Large intestine (tissue), 3 donors: Measurements from ENCODE around the gene LYRM9. TPM values are rescaled to one million over a fixed set of nuclear protein-coding genes. Genes with fewer than 3 reads are reported as not detected.
"Not testable (repeated sequence)": the region's sequence is repeated elsewhere in the genome, so short reads cannot be mapped to it uniquely, and the experiment has no call there.

Source experiments
- DNase-seq, 2 donors: peaks; one replicate each; pipeline versions ENCODE4 v3.0.0 to v3.0.0-alpha.2; 2013
- H3K27ac ChIP-seq: one replicate; pipeline ENCODE4 v1.5.1; 2013; ENCODE audit warnings: low read length
- H3K27me3 ChIP-seq: 2 replicates; pipeline ENCODE4 v1.6.1; 2013; ENCODE audit warnings: low read length; ENCODE audit not compliant: control insufficient read depth, insufficient read depth
- H3K36me3 ChIP-seq: 2 replicates; pipeline ENCODE4 v1.6.1; 2013; ENCODE audit warnings: low read length; ENCODE audit not compliant: control insufficient read depth, insufficient read depth
- H3K4me1 ChIP-seq: one replicate; pipeline ENCODE4 v1.6.1; 2013; ENCODE audit warnings: low read length; ENCODE audit not compliant: control insufficient read depth, insufficient read depth
- H3K4me3 ChIP-seq: one replicate; pipeline ENCODE4 v1.5.1; 2013; ENCODE audit warnings: low read length
- H3K9me3 ChIP-seq: one replicate; pipeline ENCODE4 v1.6.1; 2013; ENCODE audit warnings: mild to moderate bottlenecking, low read depth, low read length, moderate library complexity; ENCODE audit not compliant: control insufficient read depth
- WGBS: methylation state at CpG from one replicate; pipeline ENCODE4 v1.1.5; 2013; ENCODE audit warnings: low lambda C conversion rate; ENCODE audit not compliant: insufficient coverage; 5-methylcytosine and 5-hydroxymethylcytosine counted together
- polyA plus RNA-seq: library from polyadenylated mRNA; unstranded; fragments of 120-200 nt; gene quantifications from one replicate; pipeline ENCODE4 v1.2.1, GENCODE V29; 2013

The LYRM9 gene
- polyA plus RNA-seq, 1 donor: 13.2 TPM

DNA sequence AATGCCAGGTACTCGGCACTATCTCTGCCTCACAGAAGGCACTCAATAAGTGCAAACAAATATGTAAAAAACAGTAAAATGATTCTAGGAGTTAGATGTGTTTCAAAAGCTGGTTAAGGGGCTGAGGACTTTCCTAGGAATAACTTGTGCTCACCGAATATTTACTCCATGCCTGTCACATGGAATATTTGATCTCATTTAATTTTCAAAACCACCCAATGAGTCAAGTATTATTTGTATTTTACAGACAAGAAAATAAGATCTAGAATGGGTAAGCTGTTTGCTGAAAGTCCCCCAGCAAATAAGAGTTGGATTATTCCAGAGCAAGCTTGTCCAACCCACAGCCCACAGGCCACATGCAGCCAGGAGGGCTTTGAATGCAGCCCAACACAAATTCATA lies 34.6 kb upstream of the LYRM9 start:
- H3K4me1 ChIP-seq: no peaks in the 10 kb centered on the region
- no CpG with 5 or more reads among the region's 2 CpGs for WGBS
- H3K36me3 ChIP-seq: no peaks in the 10 kb centered on the region
- H3K4me3 ChIP-seq: no peak overlapping the region
- no peak overlapping the region for H3K27ac ChIP-seq
- no peak for DNase-seq
- no peaks in the 10 kb centered on the region for H3K27me3 ChIP-seq
- H3K9me3 ChIP-seq: no peaks in the 10 kb centered on the region

DNA sequence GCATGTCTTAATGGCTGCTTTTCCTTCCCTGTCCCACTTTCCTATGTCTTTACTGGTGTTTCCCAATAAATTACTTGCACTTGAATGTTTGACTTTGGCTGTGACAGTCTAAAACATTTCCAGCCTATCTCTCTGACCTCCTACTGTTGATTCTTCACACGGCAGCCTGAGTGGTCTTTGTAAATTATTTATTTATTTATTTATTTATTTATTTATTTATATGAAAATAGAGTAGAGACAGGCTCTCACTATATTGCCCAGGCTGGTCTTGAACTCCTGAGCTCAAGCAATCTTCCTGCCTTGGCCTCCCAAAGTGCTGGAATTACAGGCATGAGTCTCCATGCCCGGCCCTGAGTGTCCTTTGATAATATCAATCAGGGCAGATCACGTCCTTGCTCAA lies 28.4 kb upstream of the LYRM9 start:
- H3K36me3 ChIP-seq: no peaks in the 10 kb centered on the region
- H3K4me1 ChIP-seq: no peaks in the 10 kb centered on the region
- H3K27ac ChIP-seq: no peak overlapping the region
- H3K4me3 ChIP-seq: no peak overlapping the region
- 75% methylated on average over 1 of the region's 3 CpGs for WGBS
- no peaks in the 10 kb centered on the region for H3K9me3 ChIP-seq
- H3K27me3 ChIP-seq: no peaks in the 10 kb centered on the region
- DNase-seq: no peak

DNA sequence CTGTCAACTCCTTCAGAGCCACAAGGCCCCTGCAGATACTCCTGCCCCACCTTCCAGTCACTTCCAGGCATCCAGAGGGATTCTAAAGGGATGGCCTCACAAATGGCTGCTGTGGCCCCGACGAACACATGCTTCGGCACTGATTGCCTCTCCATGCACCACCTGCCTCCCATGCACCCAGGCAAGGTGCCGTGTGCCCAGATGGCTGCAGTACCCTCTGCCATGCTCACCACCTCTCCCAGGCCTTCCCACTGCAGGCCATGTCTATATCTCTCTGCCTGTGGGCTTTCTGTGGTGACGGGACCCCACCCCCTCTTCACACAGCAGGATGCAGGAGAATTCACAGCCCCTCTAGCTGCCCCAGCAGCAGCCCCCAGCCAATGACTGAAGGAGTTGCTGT lies 27.9 kb upstream of the LYRM9 start:
- WGBS: no CpG with 5 or more reads among the region's 5 CpGs
- no peaks in the 10 kb centered on the region for H3K27me3 ChIP-seq

DNA sequence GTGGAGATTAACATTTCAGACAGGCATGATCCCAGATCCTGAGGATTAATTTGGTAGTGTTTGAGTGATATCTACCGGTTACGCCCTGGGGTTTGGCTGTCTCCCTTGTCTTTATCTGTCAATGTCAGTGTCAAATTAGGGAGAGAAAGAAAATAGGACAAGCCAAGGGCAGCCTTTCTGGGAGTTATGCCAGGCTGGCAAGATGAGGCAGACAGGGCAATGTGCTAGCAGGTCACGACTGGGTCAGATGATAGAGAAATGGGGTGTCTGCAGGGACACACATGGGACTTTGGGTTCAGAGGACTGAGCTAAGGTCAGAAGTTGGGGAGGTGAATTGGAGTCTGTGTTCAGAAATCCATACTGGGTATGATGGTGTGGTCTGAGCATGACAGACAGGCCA lies 27.4 kb upstream of the LYRM9 start:
- H3K9me3 ChIP-seq: no peaks in the 10 kb centered on the region
- no peak for DNase-seq
- H3K27ac ChIP-seq: no peak overlapping the region
- no peak overlapping the region for H3K4me3 ChIP-seq
- 100% methylated on average over 1 of the region's 3 CpGs for WGBS
- no peaks in the 10 kb centered on the region for H3K27me3 ChIP-seq
- H3K4me1 ChIP-seq: no peaks in the 10 kb centered on the region
- H3K36me3 ChIP-seq: no peaks in the 10 kb centered on the region

More for the DNA sequence above, 27.9 kb upstream of the LYRM9 start:
- Histone ChIP-seq H3K4me3 (no peak overlapping the region), H3K36me3 (no peaks in the 10 kb centered on the region), H3K9me3 (no peaks in the 10 kb centered on the region), H3K4me1 (no peaks in the 10 kb centered on the region), H3K27ac (no peak overlapping the region)
- DNase-seq: no peak

DNA sequence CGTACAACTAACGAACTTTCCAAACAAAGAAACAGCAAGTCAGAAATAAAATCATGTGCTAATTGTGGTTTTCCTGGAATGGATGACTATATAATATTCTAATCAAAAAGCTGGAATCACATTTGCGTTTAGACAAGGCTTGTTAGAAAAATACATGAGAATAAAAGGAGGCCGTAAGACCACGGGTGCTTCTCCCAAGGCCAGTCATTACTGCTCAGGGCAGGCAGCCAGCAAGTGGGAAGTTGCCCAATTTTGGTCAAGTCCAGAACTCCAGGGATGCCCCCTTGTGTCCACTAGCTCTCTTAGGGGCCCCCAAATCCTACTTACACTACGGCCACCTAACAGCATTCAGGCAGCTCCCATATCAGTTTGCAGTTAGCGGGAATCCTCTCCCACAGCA lies 25.9 kb upstream of the LYRM9 start:
- Histone ChIP-seq H3K27ac (no peak overlapping the region), H3K27me3 (no peaks in the 10 kb centered on the region), H3K9me3 (no peaks in the 10 kb centered on the region), H3K4me3 (no peak overlapping the region), H3K4me1 (no peaks in the 10 kb centered on the region), H3K36me3 (no peaks in the 10 kb centered on the region)
- no CpG with 5 or more reads among the region's 7 CpGs for WGBS
- no peak for DNase-seq

DNA sequence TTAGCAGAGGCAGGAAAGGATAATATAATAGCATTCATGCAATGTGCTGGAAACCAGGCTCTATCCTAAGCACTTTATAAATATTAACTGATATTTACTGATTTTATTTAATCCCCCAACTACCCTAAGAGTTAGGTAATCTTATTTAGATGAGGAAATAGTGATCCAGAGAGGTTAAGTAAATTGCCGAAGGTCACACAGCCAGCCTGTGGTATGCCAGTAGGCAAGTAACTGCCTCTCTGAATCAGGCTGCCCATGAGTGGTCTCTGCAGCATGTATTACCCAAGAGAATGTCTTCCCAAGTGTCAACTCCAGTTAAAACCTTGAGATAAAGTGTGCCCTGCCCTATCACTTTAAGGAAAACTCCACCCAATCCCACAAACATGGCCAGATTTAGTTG lies 25.3 kb upstream of the LYRM9 start:
- Histone ChIP-seq H3K4me3 (no peak overlapping the region), H3K27ac (no peak overlapping the region), H3K36me3 (no peaks in the 10 kb centered on the region), H3K9me3 (no peaks in the 10 kb centered on the region), H3K4me1 (no peaks in the 10 kb centered on the region), H3K27me3 (no peaks in the 10 kb centered on the region)
- no CpG with 5 or more reads among the region's 1 CpG for WGBS
- DNase-seq: no peak

DNA sequence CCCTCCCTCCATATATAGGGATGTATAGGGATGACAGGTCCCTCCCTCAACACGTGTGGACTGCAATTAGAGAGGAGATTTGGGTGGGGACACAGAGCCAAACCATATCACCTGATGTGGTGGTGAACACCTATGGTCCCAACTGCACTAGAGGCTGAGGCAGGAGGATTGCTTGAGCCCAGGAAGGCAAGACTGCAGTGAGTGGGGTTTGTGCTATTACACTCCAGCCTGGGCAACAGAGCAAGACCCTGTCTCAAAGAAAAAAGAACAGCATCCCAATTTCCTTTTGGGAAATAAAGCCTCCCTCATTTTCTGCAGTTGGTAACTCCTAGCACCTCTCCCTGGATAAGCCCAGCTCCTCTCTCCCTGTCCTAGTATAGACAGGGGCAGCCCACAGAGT lies 23.8 kb upstream of the LYRM9 start:
- H3K4me1 ChIP-seq: no peaks in the 10 kb centered on the region
- no peak for DNase-seq
- H3K36me3 ChIP-seq: no peaks in the 10 kb centered on the region
- no peak overlapping the region for H3K27ac ChIP-seq
- no peaks in the 10 kb centered on the region for H3K27me3 ChIP-seq
- H3K4me3 ChIP-seq: no peak overlapping the region
- H3K9me3 ChIP-seq: no peaks in the 10 kb centered on the region
- WGBS: no CpG with 5 or more reads among the region's 1 CpG

DNA sequence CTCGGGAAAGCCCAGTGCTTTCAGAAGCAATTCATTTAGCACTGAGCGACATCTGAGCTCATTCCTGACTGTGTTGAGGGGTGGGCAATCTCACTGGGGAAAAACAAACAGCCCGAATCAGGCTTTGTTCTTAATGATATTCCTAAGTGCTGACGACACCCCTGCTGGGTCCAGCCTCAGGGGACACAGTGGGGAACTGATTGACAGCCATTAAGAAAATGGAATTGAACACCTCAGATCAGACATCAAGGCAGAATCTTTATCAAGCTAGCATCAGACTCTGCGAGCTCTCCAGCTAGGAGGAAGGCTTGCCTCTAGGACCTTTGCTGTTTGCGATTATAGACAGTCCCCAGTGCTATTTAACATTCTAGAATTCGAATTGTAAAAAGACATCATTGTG lies 22.5 kb upstream of the LYRM9 start:
- Histone ChIP-seq H3K27me3 (no peaks in the 10 kb centered on the region), H3K9me3 (no peaks in the 10 kb centered on the region)
- no CpG with 5 or more reads among the region's 7 CpGs for WGBS

DNA sequence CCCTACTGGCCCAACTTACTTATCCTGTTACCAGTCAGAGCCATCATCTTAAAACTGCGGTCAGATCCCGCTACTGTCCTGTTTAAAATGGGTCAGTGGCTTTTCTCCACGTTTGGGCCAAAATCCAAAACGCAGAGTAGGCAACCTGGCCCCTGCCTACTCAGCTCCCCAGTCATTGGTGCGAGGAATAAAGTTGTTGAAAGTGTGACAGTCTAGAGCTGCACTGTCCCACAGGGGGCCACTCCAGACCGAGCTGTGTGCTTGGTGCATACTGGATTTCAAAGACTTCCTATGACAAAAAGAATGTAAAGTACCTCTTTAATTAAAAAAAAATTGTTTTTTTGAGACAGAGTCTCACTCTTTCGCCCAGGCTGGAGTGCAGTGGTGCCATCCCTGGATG lies 21.2 kb upstream of the LYRM9 start:
- DNase-seq: no peak
- H3K36me3 ChIP-seq: no peaks in the 10 kb centered on the region

More for the DNA sequence above, 22.5 kb upstream of the LYRM9 start:
- no peak overlapping the region for H3K4me3 ChIP-seq
- no peaks in the 10 kb centered on the region for H3K36me3 ChIP-seq
- no peaks in the 10 kb centered on the region for H3K4me1 ChIP-seq
- H3K27ac ChIP-seq: no peak overlapping the region
- DNase-seq: no peak

DNA sequence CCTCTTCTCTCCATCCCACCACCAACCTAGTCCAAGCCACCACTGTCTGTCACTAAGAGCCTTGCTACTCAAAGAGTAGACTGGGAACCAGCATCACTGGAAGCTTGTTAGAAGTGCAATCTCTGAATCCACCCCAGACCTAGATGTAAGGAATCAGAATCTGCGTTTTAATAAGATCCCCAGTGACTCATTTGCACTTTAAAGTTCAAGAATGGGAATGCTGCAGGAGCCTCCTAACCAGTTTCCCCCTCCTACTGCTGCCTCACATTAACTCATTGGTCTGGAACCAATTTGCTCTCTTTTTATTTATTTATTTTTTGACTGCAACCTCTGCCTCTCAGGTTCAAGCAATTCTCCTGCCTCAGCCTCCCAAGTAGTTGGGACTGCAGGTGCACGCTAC lies 19.8 kb upstream of the LYRM9 start:
- Histone ChIP-seq H3K27me3 (no peaks in the 10 kb centered on the region), H3K36me3 (no peaks in the 10 kb centered on the region), H3K27ac (no peak overlapping the region), H3K4me3 (no peak overlapping the region), H3K9me3 (no peaks in the 10 kb centered on the region), H3K4me1 (no peaks in the 10 kb centered on the region)
- no peak for DNase-seq
- WGBS: no CpG with 5 or more reads among the region's 2 CpGs

More for the DNA sequence above, 21.2 kb upstream of the LYRM9 start:
- Histone ChIP-seq H3K4me1 (no peaks in the 10 kb centered on the region), H3K27ac (no peak overlapping the region), H3K27me3 (no peaks in the 10 kb centered on the region), H3K4me3 (no peak overlapping the region), H3K9me3 (no peaks in the 10 kb centered on the region)
- WGBS: no CpG with 5 or more reads among the region's 7 CpGs

DNA sequence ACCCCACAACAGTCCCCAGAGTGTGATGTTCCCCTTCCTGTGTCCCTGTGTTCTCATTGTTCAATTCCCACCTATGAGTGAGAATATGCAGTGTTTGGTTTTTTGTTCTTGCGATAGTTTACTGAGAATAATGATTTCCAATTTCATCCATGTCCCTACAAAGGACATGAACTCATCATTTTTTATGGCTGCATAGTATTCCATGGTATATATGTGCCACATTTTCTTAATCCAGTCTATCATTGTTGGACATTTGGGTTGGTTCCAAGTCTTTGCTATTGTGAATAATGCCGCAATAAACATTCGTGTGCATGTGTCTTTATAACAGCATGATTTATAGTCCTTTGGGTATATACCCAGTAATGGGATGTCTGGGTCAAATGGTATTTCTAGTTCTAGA lies 19.1 kb upstream of the LYRM9 start:
- DNase-seq, H3K4me3 ChIP-seq: not testable (repeated sequence)
- WGBS: no CpG with 5 or more reads among the region's 3 CpGs

More for the DNA sequence above, 19.1 kb upstream of the LYRM9 start:
- H3K27ac ChIP-seq, H3K4me1 ChIP-seq, H3K36me3 ChIP-seq, H3K9me3 ChIP-seq, H3K27me3 ChIP-seq: not testable (repeated sequence)
